Breast epithelium (tissue), 4 donors: ENCODE measurements around the gene LAMA1. TPM values are rescaled to one million over a fixed set of nuclear protein-coding genes. Genes with fewer than 3 reads are reported as not detected.

Source experiments
- DNase-seq, 2 donors: peaks; one replicate each; pipeline ENCODE4 v3.0.0-alpha.2; 2019; ENCODE audit warnings: low spot score in 2 of 2
- H3K27ac ChIP-seq, 2 donors: fragments of 200-600 bp; sonication (generic) in 1 of 2; one replicate each; pipeline ENCODE4 v1.5.1; 2016 to 2019; ENCODE audit warnings: mild to moderate bottlenecking in 1 of 2
- H3K27me3 ChIP-seq, 2 donors: fragments of 200-600 bp; sonication (generic) in 1 of 2; one replicate each; pipeline versions ENCODE4 v1.5.1 to v1.6.0; 2017 to 2019; ENCODE audit warnings: control low read depth in 1 of 2, mild to moderate bottlenecking in 1 of 2
- H3K36me3 ChIP-seq: fragments of 200-600 bp; one replicate; pipeline ENCODE4 v1.5.1; 2019
- H3K4me1 ChIP-seq, 2 donors: fragments of 200-600 bp; sonication (generic); one replicate each; pipeline ENCODE4 v1.5.1; 2016 to 2019; ENCODE audit warnings: control low read depth in 1 of 2
- H3K4me3 ChIP-seq, 3 donors: fragments of 200-600 bp; sonication (generic); 1 replicate in 2 of 3; 2 replicates in 1 of 3; pipeline ENCODE4 v1.5.1; 2016 to 2019; ENCODE audit warnings: mild to moderate bottlenecking in 3 of 3, moderate library complexity in 2 of 3
- H3K9me3 ChIP-seq, 2 donors: fragments of 200-600 bp; sonication (generic) in 1 of 2; one replicate each; pipeline ENCODE4 v1.5.1; 2016 to 2019; ENCODE audit warnings: control low read depth in 1 of 2
- POLR2A ChIP-seq: fragments of 450-650 bp; IDR thresholded peaks from one replicate; pipeline ENCODE4 v1.6.1; 2016; ENCODE audit warnings: antibody characterized with exemption, mild to moderate bottlenecking, moderate library complexity
- POLR2AphosphoS5 ChIP-seq, 3 donors: sonication (generic); formaldehyde crosslinking; IDR thresholded peaks; one replicate each; pipeline ENCODE4 v1.6.1; 2017; ENCODE audit warnings: antibody characterized with exemption in 3 of 3
- intact Hi-C: fragments of 100-400 bp; cut with DNase I; formaldehyde crosslinking; loops from one replicate; pipeline ENCODE4 v1.15.1; 2023; ENCODE audit warnings: low total_unique reads
- total RNA-seq, 3 donors: library from RNA; depleted of rRNA; stranded (reverse); fragments of >200 nt; gene quantifications; one replicate each; pipeline ENCODE4 v1.1.0, GENCODE V29; 2016
- TF ChIP-seq, protein P1 (sequence below), 3 donors: fragments of 450-650 bp; IDR thresholded peaks; one replicate each; pipeline ENCODE4 v1.5.1; 2016 to 2017; ENCODE audit warnings: antibody characterized with exemption in 3 of 3, mild to moderate bottlenecking in 3 of 3, moderate library complexity in 3 of 3

LAMA1 gene
- total RNA-seq, 3 donors from 2014 or later: 0.48 to 14.7 (median 10.2) TPM

DNA sequence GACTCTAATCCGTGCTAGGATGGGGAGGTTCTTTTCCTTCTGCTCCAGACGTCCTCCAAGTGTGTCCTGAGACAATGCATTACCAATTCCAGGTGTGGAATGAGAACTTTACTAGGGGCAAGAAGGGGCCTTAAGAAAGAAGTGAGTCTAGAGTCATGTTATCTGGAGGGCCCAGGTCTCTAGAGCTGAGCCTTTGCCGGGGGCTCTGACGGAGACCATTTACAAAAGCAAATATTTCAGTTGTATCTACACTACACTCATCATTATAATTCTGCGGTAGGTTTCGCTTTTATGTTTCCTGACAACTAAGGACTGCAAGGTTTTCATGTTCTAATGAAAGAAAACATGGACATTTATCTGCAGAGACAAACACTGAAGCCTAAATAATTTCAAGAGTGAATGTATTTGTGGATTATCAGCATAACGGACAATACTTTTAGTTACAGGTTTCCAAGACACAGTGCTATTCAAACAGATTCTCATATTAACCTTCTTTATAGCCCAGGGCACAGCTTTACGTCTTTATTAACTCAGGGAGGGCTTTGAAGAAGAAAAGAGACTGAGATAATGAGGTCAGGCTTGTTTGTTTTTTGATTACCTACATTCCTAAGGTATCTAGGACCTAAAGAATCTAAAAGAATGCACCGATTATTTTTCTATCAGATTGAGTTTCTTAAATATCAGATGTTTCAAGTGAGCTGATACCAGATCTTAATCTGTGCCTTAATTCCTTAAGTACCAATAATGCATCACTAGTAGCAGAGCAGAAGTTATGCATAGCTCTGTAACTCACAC is 15.0 kb upstream of the LAMA1 start:
- TF ChIP-seq, protein P1, sequence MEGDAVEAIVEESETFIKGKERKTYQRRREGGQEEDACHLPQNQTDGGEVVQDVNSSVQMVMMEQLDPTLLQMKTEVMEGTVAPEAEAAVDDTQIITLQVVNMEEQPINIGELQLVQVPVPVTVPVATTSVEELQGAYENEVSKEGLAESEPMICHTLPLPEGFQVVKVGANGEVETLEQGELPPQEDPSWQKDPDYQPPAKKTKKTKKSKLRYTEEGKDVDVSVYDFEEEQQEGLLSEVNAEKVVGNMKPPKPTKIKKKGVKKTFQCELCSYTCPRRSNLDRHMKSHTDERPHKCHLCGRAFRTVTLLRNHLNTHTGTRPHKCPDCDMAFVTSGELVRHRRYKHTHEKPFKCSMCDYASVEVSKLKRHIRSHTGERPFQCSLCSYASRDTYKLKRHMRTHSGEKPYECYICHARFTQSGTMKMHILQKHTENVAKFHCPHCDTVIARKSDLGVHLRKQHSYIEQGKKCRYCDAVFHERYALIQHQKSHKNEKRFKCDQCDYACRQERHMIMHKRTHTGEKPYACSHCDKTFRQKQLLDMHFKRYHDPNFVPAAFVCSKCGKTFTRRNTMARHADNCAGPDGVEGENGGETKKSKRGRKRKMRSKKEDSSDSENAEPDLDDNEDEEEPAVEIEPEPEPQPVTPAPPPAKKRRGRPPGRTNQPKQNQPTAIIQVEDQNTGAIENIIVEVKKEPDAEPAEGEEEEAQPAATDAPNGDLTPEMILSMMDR (IDR thresholded peaks at IDR 0.05): no peak
- TF ChIP-seq POLR2AphosphoS5 (IDR thresholded peaks at IDR 0.05) (no peak), POLR2A (no peak)
- Histone ChIP-seq H3K9me3 (no peaks in the 10 kb centered on the region), H3K36me3 (no peaks in the 10 kb centered on the region), H3K27me3 (no peaks in the 10 kb centered on the region), H3K4me3 (no peak overlapping the region), H3K4me1 (no peaks in the 10 kb centered on the region), H3K27ac (no peak overlapping the region)
- no peak for DNase-seq
- intact Hi-C loops: no loop called here

DNA sequence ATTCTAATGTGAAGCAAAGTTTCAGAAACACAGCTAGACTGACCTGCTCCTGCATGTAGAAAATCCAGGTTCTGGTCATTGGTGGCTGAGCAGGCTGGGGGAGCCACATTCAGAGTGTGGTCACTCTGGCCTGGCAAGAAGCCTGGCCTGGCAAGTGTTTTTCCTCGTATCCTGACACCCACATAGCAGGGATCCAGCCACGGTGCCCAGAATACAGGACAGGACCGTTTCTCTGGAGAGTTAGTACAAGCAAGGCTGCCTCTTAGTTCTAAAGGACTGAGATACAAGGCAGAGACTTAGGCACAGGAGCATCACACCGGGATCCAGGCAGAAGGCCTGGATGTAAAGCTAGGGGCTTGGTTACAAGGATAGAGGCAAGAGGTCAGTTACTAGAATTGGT is 4.8 kb upstream of the LAMA1 start:
- no peak for DNase-seq
- H3K9me3 ChIP-seq: no peaks in the 10 kb centered on the region
- intact Hi-C loops: no loop called here
- H3K36me3 ChIP-seq: no peaks in the 10 kb centered on the region
- H3K27ac ChIP-seq: no peak overlapping the region
- TF ChIP-seq, protein P1 (IDR thresholded peaks at IDR 0.05): no peak
- TF ChIP-seq POLR2A (no peak), POLR2AphosphoS5 (IDR thresholded peaks at IDR 0.05) (no peak)
- peaks cover 0 to 6% of the 10 kb centered on the region in 2 donors for H3K27me3 ChIP-seq
- H3K4me1 ChIP-seq: no peaks in the 10 kb centered on the region
- H3K4me3 ChIP-seq: no peak overlapping the region

DNA sequence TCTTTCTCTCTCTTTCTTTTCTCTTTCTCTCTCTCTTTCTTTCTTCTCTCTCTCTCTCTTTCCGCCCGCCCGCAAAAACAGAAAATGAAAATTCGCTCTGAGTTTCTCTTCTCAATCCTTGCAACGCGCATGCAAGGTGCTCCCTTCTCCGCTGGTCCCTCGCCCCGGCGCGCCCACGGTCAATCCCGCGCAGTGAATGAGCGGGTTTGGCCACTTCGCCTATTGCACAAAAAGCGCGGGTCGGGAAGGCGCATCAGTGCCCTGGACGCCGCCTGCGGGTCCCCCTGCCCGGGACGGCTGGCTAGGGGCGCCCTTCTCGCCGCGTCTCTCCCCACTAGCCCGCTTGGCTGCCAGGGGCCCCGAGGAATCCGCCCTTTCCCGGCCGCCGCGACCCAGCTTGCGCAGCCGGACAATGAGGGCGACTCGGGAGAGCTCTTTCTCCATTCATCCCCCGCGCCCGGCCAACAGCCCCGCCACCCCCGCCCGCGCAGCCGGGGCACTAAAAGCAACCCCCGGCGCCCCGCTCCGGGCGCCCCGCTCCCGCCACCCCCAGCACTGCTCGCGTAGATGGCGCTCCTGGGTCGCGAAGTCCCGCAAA is 706 bp downstream of the LAMA1 start:
- TF ChIP-seq POLR2AphosphoS5 (IDR thresholded peaks at IDR 0.05) (no peak), POLR2A (no peak)
- TF ChIP-seq, protein P1 (IDR thresholded peaks at IDR 0.05): no peak
- Histone ChIP-seq H3K9me3 (no peaks in the 10 kb centered on the region), H3K4me1 (peaks cover 0 to 11% of the 10 kb centered on the region in 2 donors), H3K4me3 (peak overlapping the region; percentile 39 to 73 (median 62)), H3K27me3 (peaks cover 0 to 14% of the 10 kb centered on the region in 2 donors), H3K36me3 (no peaks in the 10 kb centered on the region), H3K27ac (peak overlapping the region; percentile 70 to 85)
- DNase-seq: no peak
- intact Hi-C loops: no loop called here

DNA sequence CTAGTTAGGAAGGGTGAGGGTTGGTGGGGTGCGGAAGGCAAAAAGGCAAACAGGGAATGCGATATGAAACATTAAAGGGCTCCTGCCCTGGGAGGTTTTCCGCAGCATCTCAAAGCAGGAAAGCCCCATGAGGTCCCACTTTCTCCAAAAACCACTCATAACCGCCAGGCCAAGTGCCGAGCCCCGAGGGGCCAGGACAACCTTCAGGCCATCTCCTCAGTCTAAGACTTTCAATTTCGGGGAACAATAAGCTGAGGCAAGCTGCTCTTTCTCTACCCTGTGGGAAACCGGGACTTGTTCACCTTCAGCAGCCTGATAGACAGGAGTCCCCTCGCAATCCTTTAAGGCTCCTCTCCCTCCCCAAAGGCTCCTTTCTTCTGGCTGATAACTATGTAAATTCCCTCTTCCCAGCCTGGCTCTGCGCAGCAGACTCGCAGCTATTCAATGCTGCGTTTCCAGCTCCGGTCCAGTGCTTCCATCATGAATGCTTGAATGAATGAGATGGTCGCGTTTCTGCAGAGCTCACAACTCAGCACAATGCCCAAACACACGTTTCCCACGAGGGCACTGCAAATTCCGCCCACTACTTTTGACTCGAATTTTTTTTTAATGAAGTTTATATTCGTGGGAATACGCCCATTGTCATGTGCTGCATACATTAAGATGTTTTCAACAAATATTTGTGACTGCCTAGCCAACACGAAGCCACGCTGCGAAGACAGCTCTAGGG is 1.4 kb downstream of the LAMA1 start:
- TF ChIP-seq POLR2A (no peak), POLR2AphosphoS5 (IDR thresholded peaks at IDR 0.05) (no peak)
- TF ChIP-seq, protein P1 (IDR thresholded peaks at IDR 0.05): no peak
- Histone ChIP-seq H3K9me3 (no peaks in the 10 kb centered on the region), H3K27ac (no peak overlapping the region), H3K4me3 (peak overlapping the region; percentile 39 to 73 (median 62)), H3K27me3 (peaks cover 0 to 14% of the 10 kb centered on the region in 2 donors), H3K36me3 (no peaks in the 10 kb centered on the region), H3K4me1 (peaks cover 0 to 11% of the 10 kb centered on the region in 2 donors)
- intact Hi-C loops: no loop called here
- no peak for DNase-seq
